ENCODE measurements around the gene LIN52. TPM values are rescaled to one million over a fixed set of nuclear protein-coding genes. Genes with fewer than 3 reads are reported as not detected.

Gene LIN52
- total and polyA plus RNA-seq, 2 of the 13 experiments (the other 11 are each of a cell fraction or from before 2014, with no cell fraction given) = 11.4 to 23.3 TPM

DNA sequence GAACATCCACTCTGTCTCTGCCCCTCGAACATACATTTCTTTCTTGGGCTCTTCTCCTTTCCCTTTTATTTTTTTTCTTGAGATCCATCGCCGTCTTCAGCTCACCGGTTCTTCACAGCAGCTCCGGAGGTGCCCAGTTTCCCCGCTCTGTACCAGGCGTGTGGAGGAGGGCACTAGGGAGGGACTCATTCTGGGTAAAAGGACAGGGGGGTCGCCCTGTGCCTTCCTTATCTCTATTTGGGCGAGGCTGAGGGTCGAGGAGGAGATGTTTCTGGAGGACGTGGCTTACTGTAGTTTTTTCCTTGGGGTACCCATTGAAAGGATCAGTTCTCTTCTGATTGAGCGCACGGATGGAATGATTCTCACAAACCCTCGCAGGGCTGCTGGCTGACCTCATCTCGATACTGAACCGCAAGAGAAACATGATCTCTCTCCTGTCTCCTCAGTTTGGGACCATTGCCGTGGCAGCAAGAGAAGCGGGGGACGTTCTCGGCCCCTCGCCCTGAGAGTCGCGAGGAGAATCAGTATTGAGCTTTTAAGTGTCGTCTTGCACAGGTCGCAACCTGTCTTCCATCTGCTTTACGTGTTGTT is 386 bp downstream of the LIN52 start (continued):
- TF ChIP-seq PRDM15 (CRISPR knock-in tag; IDR thresholded peaks at IDR 0.05) (no peak), YY1 (IDR thresholded peaks at IDR 0.05; ENCODE audit: insufficient read depth, insufficient replicate concordance, low read depth, low read length) (no peak)

DNA sequence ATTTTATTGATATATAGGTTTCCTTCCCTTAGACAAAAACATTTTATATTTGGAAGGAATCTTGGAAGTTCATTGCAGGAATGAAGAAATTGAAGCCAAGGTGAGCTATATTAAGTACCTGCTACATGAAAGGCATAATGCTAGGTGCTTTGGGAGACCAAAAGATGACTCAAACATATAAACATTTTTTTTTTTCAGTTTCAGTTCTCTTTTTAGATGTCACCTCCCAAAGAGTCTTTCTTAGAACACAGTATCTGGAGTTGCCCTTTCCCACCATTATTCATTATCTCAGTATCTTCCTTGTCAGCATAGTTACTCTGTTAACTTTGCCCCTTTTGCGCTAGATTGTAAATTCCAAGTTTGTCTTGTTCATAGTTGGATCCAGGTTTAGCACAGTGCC is 1.1 kb downstream of the LIN52 start:
- in situ Hi-C loops (cut with HindIII; ENCODE audit: extremely low pct_ligation_motif_present, low pct_unique_long_range_greater_than_20kb) = no loop called here
- CTCF ChIA-PET (ENCODE audit: low intra/inter-chr PET ratio, low total read pairs) = no interaction called here
- no peak for FAIRE-seq

More for the DNA sequence above, 1.1 kb downstream of the LIN52 start:
- no TSS peak for BruUV-seq (replicated peaks)
- Histone ChIP-seq H3K4me1 (ENCODE audit: insufficient read depth, low read length) (peaks cover 40% of the 10 kb centered on the region), H3K9ac (ENCODE audit: insufficient read depth, low read depth, low read length) (peak overlapping the region; percentile 94), H3K4me3 (replicated peaks in 1 of 3; ENCODE audit: insufficient read depth in 1 of 3, low read depth in 2 of 3, low read length in 3 of 3) (peak overlapping the region; percentile 68 to 100 (median 95)), H3K4me2 (ENCODE audit: low read depth, low read length) (peak overlapping the region; percentile 96), H3K79me2 (ENCODE audit: insufficient read depth, low read length) (peaks cover 40% of the 10 kb centered on the region), H3K36me3 (replicated peaks in 1 of 2; ENCODE audit: control insufficient read depth in 1 of 2, insufficient read depth in 2 of 2, low read length in 2 of 2) (no peaks in the 10 kb centered on the region; a peak in 2 of 5 replicates), H3K27me3 (ENCODE audit: control insufficient read depth in 1 of 2, insufficient read depth in 2 of 2, low read length in 2 of 2) (no peaks in the 10 kb centered on the region; a peak in 1 of 5 replicates), H3K9me3 (ENCODE audit: low read length) (no peaks in the 10 kb centered on the region), H3K27ac (ENCODE audit: extremely low read length, insufficient read depth, low read length) (peak overlapping the region; percentile 91), H2AFZ (ENCODE audit: low read length) (no peak overlapping the region), H4K20me1 (ENCODE audit: insufficient read depth, low read length) (no peaks in the 10 kb centered on the region)
- ATAC-seq = no peak
- 77% methylated on average over 1 of the region's 1 CpG for WGBS (ENCODE audit: low lambda C conversion rate)
- no peak for DNase-seq (ENCODE audit: low spot score)
- intact Hi-C loops (cut with micrococcal nuclease; ENCODE audit: unreplicated experiment) = no loop called here
- TF ChIP-seq SP140L (CRISPR knock-in tag; IDR thresholded peaks at IDR 0.05; ENCODE audit: borderline replicate concordance) (no peak), SOX6 (IDR thresholded peaks at IDR 0.05) (no peak), SOX6 (CRISPR knock-in tag; IDR thresholded peaks at IDR 0.05) (no peak), ZFP90 (CRISPR knock-in tag; IDR thresholded peaks at IDR 0.05; ENCODE audit: borderline replicate concordance) (no peak), EEA1 (CRISPR knock-in tag; IDR thresholded peaks at IDR 0.05; ENCODE audit: borderline replicate concordance) (no peak), SMARCC2 (IDR thresholded peaks at IDR 0.05) (no peak), GPN1 (CRISPR knock-in tag; IDR thresholded peaks at IDR 0.05; ENCODE audit: borderline replicate concordance) (no peak), ETV5 (CRISPR knock-in tag; IDR thresholded peaks at IDR 0.05; ENCODE audit: borderline replicate concordance) (no peak), ZBTB2 (CRISPR knock-in tag; IDR thresholded peaks at IDR 0.05; ENCODE audit: low read depth) (no peak), ZNF17 (CRISPR knock-in tag; IDR thresholded peaks at IDR 0.05) (no peak)
- TF ChIP-seq, protein P1, sequence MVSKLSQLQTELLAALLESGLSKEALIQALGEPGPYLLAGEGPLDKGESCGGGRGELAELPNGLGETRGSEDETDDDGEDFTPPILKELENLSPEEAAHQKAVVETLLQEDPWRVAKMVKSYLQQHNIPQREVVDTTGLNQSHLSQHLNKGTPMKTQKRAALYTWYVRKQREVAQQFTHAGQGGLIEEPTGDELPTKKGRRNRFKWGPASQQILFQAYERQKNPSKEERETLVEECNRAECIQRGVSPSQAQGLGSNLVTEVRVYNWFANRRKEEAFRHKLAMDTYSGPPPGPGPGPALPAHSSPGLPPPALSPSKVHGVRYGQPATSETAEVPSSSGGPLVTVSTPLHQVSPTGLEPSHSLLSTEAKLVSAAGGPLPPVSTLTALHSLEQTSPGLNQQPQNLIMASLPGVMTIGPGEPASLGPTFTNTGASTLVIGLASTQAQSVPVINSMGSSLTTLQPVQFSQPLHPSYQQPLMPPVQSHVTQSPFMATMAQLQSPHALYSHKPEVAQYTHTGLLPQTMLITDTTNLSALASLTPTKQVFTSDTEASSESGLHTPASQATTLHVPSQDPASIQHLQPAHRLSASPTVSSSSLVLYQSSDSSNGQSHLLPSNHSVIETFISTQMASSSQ (IDR thresholded peaks at IDR 0.05; ENCODE audit: low read depth) = no peak
- TF ChIP-seq, protein P1 (CRISPR knock-in tag; IDR thresholded peaks at IDR 0.05; ENCODE audit: borderline replicate concordance) = no peak
- POLR2A ChIA-PET = no interaction called here

All from HepG2 (cell line).